Measurements from ENCODE around the gene AHRR.
"Not testable (repeated sequence)": the region's sequence is repeated elsewhere in the genome, so short reads cannot be mapped to it uniquely, and the experiment has no call there.

Gene AHRR

GRCh38 chr5:368183-369084, 46.9 kb downstream of the AHRR start:
- no peak for DNase-seq

- no peak for DNase-seq
Observed at GRCh38 chr5:369151-369868, 47.8 kb downstream of the AHRR start.

- DNase-seq = not testable (repeated sequence)
Observed at GRCh38 chr5:369869-370236, 48.3 kb downstream of the AHRR start.

DNA sequence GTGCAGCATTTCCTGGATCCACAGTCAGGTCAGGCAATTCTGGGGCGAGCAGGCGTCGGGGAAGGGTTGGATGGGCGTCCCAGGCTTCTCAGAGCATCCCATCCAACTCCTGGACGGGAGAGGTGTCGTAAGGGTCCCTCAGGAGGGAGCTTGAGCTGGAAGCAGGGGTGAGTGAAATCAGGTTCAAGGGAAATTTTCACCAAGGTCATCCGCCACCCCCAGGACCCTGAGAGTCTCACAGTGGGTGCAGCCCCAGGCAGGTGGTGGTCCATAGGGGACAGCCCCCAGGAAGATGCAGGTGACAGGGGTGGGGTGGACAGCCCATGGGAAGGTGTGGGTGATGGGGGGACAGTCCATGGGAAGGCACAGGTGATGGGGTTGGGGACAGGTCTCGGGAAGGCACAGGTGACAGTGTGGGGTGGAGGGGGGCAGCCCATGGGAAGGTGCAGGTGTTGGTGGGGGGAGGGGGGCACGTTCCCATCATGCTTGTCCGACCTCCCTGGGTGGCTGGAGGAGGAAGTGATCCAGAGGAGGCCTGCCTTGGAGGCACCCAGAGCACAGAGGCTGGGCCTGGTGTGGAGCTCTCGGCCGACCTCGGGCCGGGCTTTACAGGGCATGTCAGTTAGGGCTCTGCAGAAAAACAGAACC, 48.9 kb downstream of the AHRR start:
- DNase-seq = no peak

- no peak for DNase-seq
Observed at GRCh38 chr5:370959-371810, 49.7 kb downstream of the AHRR start.

GRCh38 chr5:371811-372555, 50.5 kb downstream of the AHRR start:
- DNase-seq = peak in 1 of 2 donors; percentile 33

DNA sequence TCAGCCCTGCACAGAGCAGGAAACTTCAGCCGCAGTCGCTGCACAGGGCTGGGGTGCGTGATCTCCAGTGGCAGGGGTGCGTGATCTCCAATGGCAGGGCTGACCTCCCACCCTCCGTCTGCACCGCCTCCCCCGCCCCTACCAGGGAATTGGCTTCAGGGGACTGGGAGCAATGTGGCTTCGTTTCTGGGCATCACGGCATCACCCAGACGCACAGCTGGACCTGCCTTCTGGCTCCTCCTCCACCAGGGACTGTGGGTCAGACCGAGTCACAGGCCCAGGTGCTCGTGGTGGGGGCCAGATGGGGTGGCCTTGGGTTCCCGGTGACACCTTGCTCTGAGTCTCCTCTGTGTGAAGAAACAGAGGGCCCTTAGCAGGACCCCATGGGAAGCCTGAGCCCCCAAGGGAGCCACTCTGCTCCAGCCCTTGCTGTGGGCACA, 51.1 kb downstream of the AHRR start:
- no peak for DNase-seq

DNA sequence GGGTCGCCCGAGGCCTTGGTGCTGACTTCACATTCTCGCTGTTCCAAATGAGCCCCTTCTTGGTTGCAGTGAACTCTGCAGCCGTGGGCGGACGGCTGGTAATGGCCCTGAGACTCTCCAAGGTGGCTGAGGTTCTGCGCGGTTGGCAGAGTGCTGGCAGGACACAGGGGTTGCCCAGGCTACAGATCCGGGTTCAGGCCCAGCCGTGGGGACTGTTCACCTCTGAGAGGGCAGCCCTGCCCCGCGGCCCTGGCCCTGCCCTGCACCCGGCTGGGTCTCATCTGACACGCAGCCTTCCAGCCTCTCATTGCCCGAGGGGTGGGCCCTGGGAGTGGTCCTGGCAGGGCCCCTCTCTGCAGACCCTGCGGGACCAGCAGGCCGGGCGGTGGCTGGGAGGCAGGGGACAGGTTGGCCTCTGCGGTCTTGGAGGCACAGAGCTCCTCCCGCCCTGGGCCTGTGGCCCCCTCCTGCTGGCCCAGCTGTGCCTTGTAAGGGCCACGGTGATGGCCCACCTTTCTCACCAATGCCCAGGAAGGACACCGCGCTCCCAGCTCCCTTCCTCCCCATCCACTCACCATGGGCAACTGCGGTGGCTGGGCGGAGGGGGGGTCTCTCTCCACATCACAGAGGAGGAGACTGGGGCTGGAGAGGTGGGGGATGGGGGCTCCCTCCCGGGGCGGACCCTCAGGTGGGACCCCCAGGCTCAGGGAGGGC, 51.6 kb downstream of the AHRR start:
- no peak for DNase-seq

DNA sequence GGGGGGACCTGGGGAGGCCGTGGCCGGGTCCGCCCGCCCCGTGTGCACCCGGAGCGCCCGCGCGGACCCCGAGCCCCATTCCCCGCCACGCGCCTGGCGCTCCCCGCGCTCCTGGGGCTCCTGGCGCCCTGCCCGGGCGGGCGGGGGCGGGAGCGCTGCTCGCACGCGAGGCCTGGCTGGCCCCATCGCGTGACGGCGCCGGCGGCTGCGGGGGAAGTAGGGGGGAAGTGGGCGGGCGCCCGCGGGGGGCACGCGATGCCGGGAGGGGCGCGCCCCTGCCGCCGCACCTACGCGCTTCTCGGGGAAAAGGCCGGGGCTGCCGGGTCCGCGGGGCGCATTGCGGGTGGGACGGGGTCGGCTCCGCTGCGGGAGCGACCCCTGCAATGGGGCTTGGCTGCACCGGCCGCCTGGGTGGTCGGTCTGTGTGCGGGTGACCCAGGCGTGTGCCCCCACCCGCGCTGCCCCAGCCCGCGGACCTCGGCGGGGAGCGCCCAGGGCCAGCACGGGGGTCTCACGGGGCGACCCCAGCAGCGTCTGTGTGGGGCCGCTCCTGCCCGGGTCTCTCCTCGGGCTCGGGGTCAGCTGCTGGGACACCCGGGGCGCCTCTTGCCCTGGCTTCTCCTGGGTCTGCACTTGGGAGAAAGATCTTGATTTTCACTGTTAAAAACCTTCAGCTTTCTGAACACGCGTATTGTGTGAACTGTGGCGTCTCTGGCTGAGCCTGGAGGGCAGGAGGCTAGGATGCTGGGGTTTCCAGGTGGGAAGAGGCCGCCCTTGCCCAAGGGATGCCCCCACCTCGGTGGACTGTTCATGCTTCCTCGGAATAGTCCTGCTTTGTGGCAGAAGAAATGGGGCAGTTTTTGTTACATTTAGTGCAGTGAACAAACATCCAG, 52.4 kb downstream of the AHRR start:
- DNase-seq = peak in 1 of 2 donors; percentile 39

GRCh38 chr5:374631-375335, 53.3 kb downstream of the AHRR start:
- no peak for DNase-seq

- no peak for DNase-seq
Observed at GRCh38 chr5:375336-375920, 53.9 kb downstream of the AHRR start.

DNA sequence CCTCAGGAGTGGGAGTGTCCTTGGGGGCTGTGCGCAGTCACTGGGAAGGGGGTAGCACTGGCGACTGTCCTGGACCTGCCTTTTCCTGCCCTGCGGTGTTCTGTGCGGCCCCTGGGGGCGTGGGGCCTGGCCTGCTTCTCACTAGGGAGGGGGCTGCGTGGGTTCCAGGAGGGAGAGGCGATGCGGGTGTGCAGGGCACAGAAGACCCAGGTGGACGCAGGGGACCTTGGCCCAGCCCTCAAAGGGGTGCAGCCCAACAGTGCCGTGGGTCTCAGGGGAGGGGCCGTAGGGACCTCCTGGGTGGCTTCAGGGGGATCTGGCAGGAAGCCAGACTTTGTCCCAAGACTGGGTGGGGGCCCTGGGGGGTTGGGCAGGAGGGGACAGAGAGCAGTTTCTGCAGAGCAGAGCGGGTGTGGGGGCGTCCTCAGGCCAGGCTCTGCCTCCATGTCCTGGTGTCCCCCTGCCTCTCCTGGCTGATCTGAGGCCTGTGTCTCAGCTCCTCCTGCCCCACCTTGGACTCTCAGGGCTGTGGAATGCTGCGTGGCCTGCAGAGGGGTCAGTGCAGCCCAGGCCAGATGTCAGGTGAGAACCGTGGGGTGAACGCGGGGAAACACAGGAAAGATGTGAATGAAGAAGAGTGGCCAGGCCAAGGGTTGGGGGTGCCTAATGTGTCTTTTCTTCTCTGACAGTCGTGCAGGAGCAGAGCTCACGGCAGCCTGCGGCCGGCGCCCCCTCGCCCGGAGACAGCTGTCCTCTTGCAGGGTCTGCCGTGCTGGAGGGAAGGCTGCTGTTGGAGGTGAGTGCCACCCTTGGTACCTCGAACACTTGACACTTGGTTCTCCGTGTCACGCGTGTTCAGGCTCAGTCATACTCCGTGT, 54.6 kb downstream of the AHRR start:
- no peak for DNase-seq

DNA sequence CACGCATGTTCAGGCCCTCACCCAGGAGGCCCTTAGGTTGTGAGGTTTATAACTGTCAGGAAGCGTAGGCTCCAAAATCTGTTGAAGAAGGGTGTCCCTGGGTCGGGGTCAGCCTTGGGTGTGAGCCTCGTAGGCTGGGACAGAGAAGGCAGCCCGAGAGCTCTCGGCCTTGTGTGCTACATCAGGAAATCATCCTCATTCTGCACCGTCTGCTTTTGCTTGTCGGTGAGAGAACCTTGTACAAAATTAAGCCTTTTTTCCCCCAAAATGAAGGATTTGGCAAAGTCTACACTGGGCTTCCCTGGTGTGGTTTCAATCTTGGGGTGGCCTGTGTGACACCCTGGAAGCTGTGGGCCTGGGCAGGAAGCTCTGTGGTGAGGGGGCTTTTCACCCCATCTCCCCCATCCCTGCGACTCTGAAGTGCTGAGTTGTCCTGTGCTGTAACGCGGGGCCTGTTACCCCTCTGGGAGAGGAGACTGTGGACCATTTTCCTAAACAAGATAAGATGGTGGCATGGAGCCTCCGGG, 55.3 kb downstream of the AHRR start:
- DNase-seq = no peak

DNA sequence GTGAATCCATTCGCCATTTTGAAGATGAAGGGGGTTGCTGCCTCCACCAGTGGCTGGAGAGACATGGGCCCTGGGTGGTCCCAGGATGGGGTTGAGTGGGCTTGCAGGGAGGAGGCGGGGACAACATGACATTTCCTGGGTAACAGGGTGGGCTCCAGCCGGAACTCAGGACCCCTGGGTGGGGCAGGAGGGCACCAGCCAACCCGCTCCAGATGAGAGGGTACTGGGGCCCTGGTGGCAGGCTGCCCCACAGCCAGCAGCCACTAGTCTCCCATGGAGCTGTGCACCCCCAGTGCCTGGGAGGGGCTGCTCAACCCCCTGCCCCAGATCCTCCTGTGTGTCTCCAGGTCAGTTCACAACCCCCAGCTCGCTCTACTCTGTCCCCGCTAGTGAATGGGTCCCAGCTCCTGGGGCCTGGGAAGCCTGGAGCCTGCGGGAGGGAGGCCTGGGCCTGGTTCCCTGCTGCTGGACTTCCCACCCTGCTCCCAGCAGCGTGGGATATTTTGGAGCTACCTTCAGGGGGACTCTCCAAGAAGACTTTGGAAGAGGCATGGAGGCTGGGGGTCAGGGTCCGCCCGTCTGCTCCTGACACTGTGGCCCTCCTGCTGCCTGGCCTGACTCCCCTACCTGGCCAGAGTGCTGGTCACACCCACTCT, 55.9 kb downstream of the AHRR start:
- DNase-seq = no peak

DNA sequence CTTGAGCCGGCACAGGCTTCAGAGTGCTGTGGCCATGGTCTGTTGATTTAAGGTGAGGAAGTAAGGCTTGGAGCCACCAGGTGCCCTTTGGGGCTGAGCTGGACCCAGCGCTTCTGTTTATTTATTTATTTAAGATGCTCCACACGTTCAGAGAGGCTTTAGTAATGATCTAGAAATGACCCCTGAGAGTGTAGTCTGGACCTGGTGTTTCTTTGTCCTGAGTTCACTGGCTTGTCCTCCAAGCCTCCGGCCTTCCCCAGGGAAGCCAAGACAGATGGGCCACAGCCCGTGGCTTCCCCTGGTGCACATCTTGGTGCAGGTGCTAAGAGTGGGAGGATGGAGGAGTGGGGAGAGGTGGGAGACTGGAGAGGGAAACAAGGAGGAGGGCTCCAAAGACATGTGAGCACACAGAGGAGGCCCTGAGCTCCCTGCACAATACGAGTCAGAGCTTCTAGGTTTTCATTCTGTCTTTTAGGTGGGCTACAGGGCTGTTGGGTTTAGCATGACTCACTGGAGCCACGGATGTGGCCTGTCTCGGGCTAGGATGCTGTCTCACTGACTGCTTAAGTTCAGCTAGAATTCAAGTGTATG, 56.9 kb downstream of the AHRR start:
- DNase-seq = peak in 1 of 2 donors; percentile 19

DNA sequence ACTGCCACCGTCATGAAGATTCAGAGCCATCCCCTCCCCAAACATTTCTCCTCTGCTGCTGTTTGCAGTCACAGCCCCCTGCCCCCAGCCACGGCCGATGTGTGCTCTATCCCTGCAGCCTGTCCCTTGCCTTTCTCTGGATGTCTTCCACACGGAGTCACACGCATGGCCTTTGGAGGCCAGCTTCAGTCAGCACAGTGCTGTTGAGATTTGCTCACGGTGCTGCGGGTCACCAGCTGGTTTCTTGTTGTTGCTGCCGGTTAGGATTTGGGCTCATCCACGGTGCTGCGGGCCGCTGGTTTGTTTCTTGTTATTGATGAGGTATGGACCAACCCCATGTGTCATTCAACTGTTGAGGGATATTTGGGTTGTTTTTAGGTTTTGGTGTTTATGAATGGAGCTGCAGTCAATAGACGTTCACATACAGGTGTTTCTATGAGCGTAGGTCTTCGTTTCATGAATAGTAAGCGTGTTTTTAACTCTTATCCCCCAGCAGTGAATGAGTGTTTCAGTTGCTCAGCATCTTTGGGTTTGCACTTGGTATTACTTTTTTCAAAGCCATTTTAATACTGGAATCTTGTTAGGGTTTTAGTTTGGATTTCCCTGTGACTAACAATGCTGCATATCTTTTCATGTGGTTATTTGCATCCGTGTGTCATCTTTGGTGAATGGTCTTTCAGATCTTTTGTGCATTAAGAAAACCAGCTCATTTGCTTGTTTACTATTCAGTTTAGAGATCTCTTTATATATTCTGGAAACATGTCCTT, 57.6 kb downstream of the AHRR start:
- DNase-seq = no peak
